ENCODE data around the gene BRAP. TPM values are rescaled to one million over a fixed set of nuclear protein-coding genes. Genes with fewer than 3 reads are reported as not detected.
"Not testable (repeated sequence)": the region's sequence is repeated elsewhere in the genome, so short reads cannot be mapped to it uniquely, and the experiment has no call there.

BRAP gene
- total RNA-seq, 1 donor from 2014 or later, result 20.0 TPM

- no peak for TF ChIP-seq CTCF (conservative IDR thresholded peaks at IDR 0.05)
- peaks cover 36% of the 10 kb centered on the region for H3K4me1 Mint-ChIP-seq
- H3K27me3 Mint-ChIP-seq (ENCODE audit: low read depth), result no peaks in the 10 kb centered on the region
- DNase-seq (ENCODE audit: low read depth, low spot score), result no peak
- peak overlapping the region; percentile 95 for H3K4me3 Mint-ChIP-seq
- H3K9me3 Mint-ChIP-seq, result no peaks in the 10 kb centered on the region
- peaks cover 2% of the 10 kb centered on the region for H3K36me3 Mint-ChIP-seq (ENCODE audit: low read depth)
- H3K27ac Mint-ChIP-seq (ENCODE audit: unreplicated experiment), result peak overlapping the region; percentile 92
These were observed 884 bp upstream of the BRAP start for GRCh38 chr12:111686574-111687105.

GRCh38 chr12:111685322-111685810 lies 390 bp downstream of the BRAP start:
- TF ChIP-seq CTCF (conservative IDR thresholded peaks at IDR 0.05), result no peak
- no peak for DNase-seq (ENCODE audit: low read depth, low spot score)
- H3K4me3 Mint-ChIP-seq, result peak overlapping the region; percentile 95
- no peaks in the 10 kb centered on the region for H3K9me3 Mint-ChIP-seq
- peaks cover 3% of the 10 kb centered on the region for H3K36me3 Mint-ChIP-seq (ENCODE audit: low read depth)
- peak overlapping the region; percentile 97 for H3K27ac Mint-ChIP-seq (ENCODE audit: unreplicated experiment)
- no peaks in the 10 kb centered on the region for H3K27me3 Mint-ChIP-seq (ENCODE audit: low read depth)
- H3K4me1 Mint-ChIP-seq, result peaks cover 36% of the 10 kb centered on the region

GRCh38 chr12:111684485-111685198 lies 1.1 kb downstream of the BRAP start:
- not testable (repeated sequence) for DNase-seq (ENCODE audit: low read depth, low spot score); H3K27me3 Mint-ChIP-seq (ENCODE audit: low read depth); H3K9me3 Mint-ChIP-seq; H3K27ac Mint-ChIP-seq (ENCODE audit: unreplicated experiment); H3K36me3 Mint-ChIP-seq (ENCODE audit: low read depth)
- Mint-ChIP-seq H3K4me1 (peaks cover 36% of the 10 kb centered on the region), H3K4me3 (peak overlapping the region; percentile 95)

GRCh38 chr12:111677186-111677585 lies 8.6 kb downstream of the BRAP start:
- TF ChIP-seq CTCF (conservative IDR thresholded peaks at IDR 0.05), result no peak
- Mint-ChIP-seq H3K9me3 (no peaks in the 10 kb centered on the region), H3K27ac (ENCODE audit: unreplicated experiment) (no peak overlapping the region), H3K36me3 (ENCODE audit: low read depth) (peaks cover 3% of the 10 kb centered on the region), H3K27me3 (ENCODE audit: low read depth) (no peaks in the 10 kb centered on the region), H3K4me3 (no peak overlapping the region), H3K4me1 (no peaks in the 10 kb centered on the region)
- no peak for DNase-seq (ENCODE audit: low read depth, low spot score)

DNA sequence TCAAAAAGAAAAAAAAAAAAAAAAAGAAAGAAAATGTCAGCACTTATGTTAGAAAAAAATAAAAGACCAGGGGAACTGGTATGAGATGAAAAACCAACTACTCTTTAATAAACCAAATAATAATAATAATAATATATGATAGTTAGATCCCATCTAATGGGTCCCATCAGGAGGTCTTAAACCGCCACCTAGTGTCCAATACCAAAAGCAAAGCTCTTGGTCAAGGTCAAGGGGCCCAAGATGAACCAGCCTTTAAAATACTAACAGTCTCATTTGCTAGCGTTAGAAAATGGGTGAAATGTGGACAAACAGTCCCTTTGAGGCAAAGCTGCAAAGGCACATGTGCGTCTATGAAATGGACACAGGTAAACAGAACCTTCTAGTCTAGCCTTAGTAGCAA lies 12.3 kb downstream of the BRAP start:
- Mint-ChIP-seq H3K9me3 (no peaks in the 10 kb centered on the region), H3K27ac (ENCODE audit: unreplicated experiment) (no peak overlapping the region), H3K36me3 (ENCODE audit: low read depth) (no peaks in the 10 kb centered on the region), H3K4me1 (no peaks in the 10 kb centered on the region), H3K27me3 (ENCODE audit: low read depth) (no peaks in the 10 kb centered on the region), H3K4me3 (no peak overlapping the region)
- no peak for DNase-seq (ENCODE audit: low read depth, low spot score)
- peak; percentile 54 for TF ChIP-seq CTCF (conservative IDR thresholded peaks at IDR 0.05)

DNA sequence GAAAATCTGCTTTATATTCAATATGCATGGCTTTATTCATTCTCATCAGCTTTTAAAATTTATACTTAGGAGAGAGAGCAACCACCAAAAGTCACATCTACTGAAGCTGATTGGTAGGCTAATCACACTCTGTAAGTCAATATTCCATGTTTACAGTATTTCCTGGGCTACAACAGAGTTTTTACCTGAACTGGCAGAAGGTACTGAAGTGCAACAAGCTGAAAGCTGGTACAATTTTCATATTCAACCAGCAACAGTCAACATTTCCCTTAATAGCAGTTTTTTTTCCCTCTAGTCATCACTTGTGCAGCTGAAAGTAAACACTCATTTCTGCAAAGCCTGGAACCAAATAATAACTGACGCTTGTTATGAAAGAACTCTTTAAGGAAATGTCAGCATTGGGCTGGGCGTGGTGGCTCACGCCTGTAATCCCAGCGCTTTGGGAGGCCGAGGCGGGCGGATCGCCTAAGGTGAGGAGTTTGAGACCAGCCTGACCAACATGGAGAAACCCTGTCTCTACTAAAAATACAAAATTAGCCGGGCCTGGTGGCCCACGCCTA lies 12.9 kb downstream of the BRAP start:
- no peak for TF ChIP-seq CTCF (conservative IDR thresholded peaks at IDR 0.05)
- Mint-ChIP-seq H3K36me3 (ENCODE audit: low read depth) (no peaks in the 10 kb centered on the region), H3K4me3 (no peak overlapping the region), H3K9me3 (no peaks in the 10 kb centered on the region), H3K27ac (ENCODE audit: unreplicated experiment) (no peak overlapping the region), H3K4me1 (no peaks in the 10 kb centered on the region), H3K27me3 (ENCODE audit: low read depth) (no peaks in the 10 kb centered on the region)
- DNase-seq (ENCODE audit: low read depth, low spot score), result no peak

Measured in neural crest cell (in vitro differentiated cells).